ENCODE results near the gene CD151.

DNA sequence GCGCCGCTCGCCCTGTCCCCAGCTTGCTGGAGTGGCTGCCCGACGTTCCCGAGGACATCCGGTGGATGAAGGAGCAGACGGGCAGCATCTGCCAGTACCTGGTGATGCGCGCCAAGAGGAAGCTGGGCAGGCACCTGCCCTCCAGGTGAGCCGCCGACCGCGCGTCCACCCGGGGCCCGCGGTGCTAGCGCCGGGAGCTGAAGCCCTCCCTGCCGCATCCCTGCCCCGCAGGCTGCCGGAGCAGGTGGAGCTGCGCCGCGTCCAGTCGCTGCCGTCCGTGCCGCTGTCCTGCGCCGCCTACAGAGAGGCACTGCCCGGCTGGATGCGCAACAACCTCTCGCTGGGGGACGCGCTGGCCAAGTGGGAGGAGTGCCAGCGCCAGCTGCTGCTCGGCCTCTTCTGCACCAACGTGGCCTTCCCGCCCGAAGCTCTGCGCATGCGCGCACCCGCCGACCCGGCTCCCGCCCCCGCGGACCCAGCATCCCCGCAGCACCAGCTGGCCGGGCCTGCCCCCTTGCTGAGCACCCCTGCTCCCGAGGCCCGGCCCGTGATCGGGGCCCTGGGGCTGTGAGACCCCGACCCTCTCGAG is 8.4 kb upstream of the CD151 start:
- TF ChIP-seq POLR2A (IDR thresholded peaks at IDR 0.05; ENCODE audit: low read depth, low read length) (no peak), POLR2AphosphoS5 (IDR thresholded peaks at IDR 0.05; ENCODE audit: low read depth, low read length) (no peak)
